B cell (primary cell): Measurements from ENCODE around the gene WHAMM.

Source experiments
- EZH2 ChIP-seq: IDR thresholded peaks from 2 replicates; pipeline ENCODE4 v1.6.1; 2012; ENCODE audit warnings: borderline replicate concordance, low read depth, mild to moderate bottlenecking, moderate library complexity, low read length; ENCODE audit not compliant: insufficient read depth, poor library complexity, severe bottlenecking
- TF ChIP-seq, protein P1 (sequence below): fragments of 200-600 bp; IDR thresholded peaks from one replicate; pipeline ENCODE4 v1.8.0; 2022; ENCODE audit warnings: antibody characterized with exemption, mild to moderate bottlenecking

DNA sequence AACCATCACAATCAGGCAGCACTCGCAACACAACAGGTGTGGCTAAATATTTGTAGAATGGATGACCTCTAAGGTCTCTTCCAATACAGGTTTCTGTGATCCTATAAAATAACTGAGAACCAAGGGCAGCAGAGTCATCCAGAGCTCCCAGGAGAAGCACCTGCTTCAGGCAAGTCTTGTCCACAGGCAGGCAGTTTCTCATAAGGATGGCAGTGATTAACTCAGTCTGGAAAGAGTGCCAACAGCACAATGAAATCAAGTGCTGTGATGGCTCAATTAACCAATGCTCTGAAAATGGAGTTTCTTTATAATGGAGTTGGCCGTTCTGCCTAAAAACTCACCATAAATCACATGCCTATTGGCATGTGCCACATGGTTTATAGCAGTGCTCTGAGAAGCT lies 72.3 kb downstream of the WHAMM start:
- no peak for TF ChIP-seq EZH2
- TF ChIP-seq, protein P1, sequence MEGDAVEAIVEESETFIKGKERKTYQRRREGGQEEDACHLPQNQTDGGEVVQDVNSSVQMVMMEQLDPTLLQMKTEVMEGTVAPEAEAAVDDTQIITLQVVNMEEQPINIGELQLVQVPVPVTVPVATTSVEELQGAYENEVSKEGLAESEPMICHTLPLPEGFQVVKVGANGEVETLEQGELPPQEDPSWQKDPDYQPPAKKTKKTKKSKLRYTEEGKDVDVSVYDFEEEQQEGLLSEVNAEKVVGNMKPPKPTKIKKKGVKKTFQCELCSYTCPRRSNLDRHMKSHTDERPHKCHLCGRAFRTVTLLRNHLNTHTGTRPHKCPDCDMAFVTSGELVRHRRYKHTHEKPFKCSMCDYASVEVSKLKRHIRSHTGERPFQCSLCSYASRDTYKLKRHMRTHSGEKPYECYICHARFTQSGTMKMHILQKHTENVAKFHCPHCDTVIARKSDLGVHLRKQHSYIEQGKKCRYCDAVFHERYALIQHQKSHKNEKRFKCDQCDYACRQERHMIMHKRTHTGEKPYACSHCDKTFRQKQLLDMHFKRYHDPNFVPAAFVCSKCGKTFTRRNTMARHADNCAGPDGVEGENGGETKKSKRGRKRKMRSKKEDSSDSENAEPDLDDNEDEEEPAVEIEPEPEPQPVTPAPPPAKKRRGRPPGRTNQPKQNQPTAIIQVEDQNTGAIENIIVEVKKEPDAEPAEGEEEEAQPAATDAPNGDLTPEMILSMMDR, result no peak
